Keratinocyte (primary cell): ENCODE measurements around the gene EML1.

Source experiments
- CTCF ChIP-seq, 3 experiments: IDR thresholded peaks in 1 of 3; conservative IDR thresholded peaks in 1 of 3; optimal IDR thresholded peaks in 1 of 3; 2 replicates in 2 of 3; 3 replicates in 1 of 3; pipeline versions ENCODE3 to v1.5.1; 2011; ENCODE audit warnings: low read length in 3 of 3, mild to moderate bottlenecking in 3 of 3, moderate library complexity in 2 of 3, control low read depth in 1 of 3, inconsistent platforms in 1 of 3; ENCODE audit not compliant: insufficient read depth in 2 of 3; ENCODE audit errors: extremely low read depth in 1 of 3
- EZH2 ChIP-seq: IDR thresholded peaks from one replicate; pipeline ENCODE4 v1.6.1; 2012; ENCODE audit warnings: inconsistent platforms, mild to moderate bottlenecking, low read length, moderate library complexity

GRCh38 chr14:99842141-99842540, 48.9 kb downstream of the EML1 start:
- TF ChIP-seq CTCF (optimal IDR thresholded peaks at IDR 0.05 in 1 of 3, IDR thresholded peaks at IDR 0.05 in 1 of 3, conservative IDR thresholded peaks at IDR 0.05 in 1 of 3; ENCODE audit: extremely low read depth in 1 of 3, insufficient read depth in 2 of 3, low read length in 3 of 3): no peak
- no peak for TF ChIP-seq EZH2
